SU-DHL-6 (cell line): ENCODE results near the gene CYP2B6.

Source experiments
- H2AFZ ChIP-seq: fragments of 200-600 bp; sonication (generic); 2 replicates; pipeline ENCODE4 v1.6.1; 2014; ENCODE audit warnings: low read depth, mild to moderate bottlenecking, moderate library complexity, mixed read lengths, antibody characterized with exemption, low read length; ENCODE audit not compliant: severe bottlenecking
- H3F3A ChIP-seq: fragments of 200-600 bp; shearing (Covaris generic); 2 replicates; pipeline ENCODE4 v1.6.0; 2016; ENCODE audit warnings: antibody characterized with exemption, mild to moderate bottlenecking; ENCODE audit not compliant: insufficient read depth
- H3K27ac ChIP-seq: fragments of 200-600 bp; sonication (generic); 2 replicates; pipeline ENCODE4 v1.5.1; 2016; ENCODE audit warnings: low read depth, mild to moderate bottlenecking, low read length, moderate library complexity, mixed read lengths
- H3K27me3 ChIP-seq: fragments of 200-600 bp; sonication (generic), shearing (Covaris generic); 2 replicates; pipeline ENCODE4 v1.6.0; 2014; ENCODE audit warnings: mild to moderate bottlenecking, low read length
- H3K36me3 ChIP-seq: fragments of 200-600 bp; sonication (generic); 2 replicates; pipeline ENCODE4 v1.6.1; 2014; ENCODE audit warnings: mild to moderate bottlenecking, low read length, mixed read lengths
- H3K4me2 ChIP-seq: fragments of 300-600, 200-600 bp; shearing (Covaris generic), sonication (generic); 2 replicates; pipeline ENCODE4 v1.6.0; 2014; ENCODE audit warnings: low read length, low read depth, mild to moderate bottlenecking; ENCODE audit not compliant: poor library complexity, severe bottlenecking
- H3K4me3 ChIP-seq: fragments of 200-600 bp; sonication (generic); 2 replicates; pipeline ENCODE4 v1.5.1; 2014; ENCODE audit warnings: antibody characterized with exemption, low read length, mild to moderate bottlenecking, mixed read lengths; ENCODE audit not compliant: insufficient read depth, poor library complexity, severe bottlenecking
- H3K79me2 ChIP-seq: fragments of 200-600 bp; sonication (generic); 2 replicates; pipeline ENCODE4 v1.6.1; 2014; ENCODE audit warnings: mild to moderate bottlenecking, low read length, moderate library complexity; ENCODE audit not compliant: insufficient read depth
- H3K9ac ChIP-seq: fragments of 200-600 bp; sonication (generic); 2 replicates; pipeline ENCODE4 v1.7.0; 2014; ENCODE audit warnings: mild to moderate bottlenecking, low read length
- H3K9me2 ChIP-seq: fragments of 200-600 bp; sonication (generic); replicated peaks from 2 replicates; pipeline ENCODE4 v1.6.1; 2014; ENCODE audit warnings: low read length; ENCODE audit not compliant: insufficient read depth
- H3K9me3 ChIP-seq: fragments of 200-600 bp; sonication (generic); 2 replicates; pipeline ENCODE4 v1.6.1; 2014; ENCODE audit warnings: low read length, mixed read lengths; ENCODE audit not compliant: insufficient read depth
- H4K20me1 ChIP-seq: fragments of 200-600 bp; sonication (generic); 2 replicates; pipeline ENCODE4 v1.6.1; 2014; ENCODE audit warnings: low read depth, mild to moderate bottlenecking, antibody characterized with exemption, low read length, moderate library complexity, mixed read lengths
- EZH2phosphoT487 ChIP-seq: fragments of 200-600 bp; sonication (generic), shearing (Covaris generic); conservative IDR thresholded peaks from 2 replicates; pipeline ENCODE4 v1.6.1; 2018; ENCODE audit warnings: mild to moderate bottlenecking, antibody characterized with exemption, low read length, moderate library complexity, mixed read lengths
- TF ChIP-seq, protein P1 (sequence below): fragments of 200-600 bp; sonication (generic); IDR thresholded peaks from one replicate; pipeline ENCODE4 v1.5.1; 2017; ENCODE audit warnings: antibody characterized with exemption, mild to moderate bottlenecking, low read length, moderate library complexity; ENCODE audit not compliant: insufficient read depth, poor library complexity, severe bottlenecking

CYP2B6 gene

DNA sequence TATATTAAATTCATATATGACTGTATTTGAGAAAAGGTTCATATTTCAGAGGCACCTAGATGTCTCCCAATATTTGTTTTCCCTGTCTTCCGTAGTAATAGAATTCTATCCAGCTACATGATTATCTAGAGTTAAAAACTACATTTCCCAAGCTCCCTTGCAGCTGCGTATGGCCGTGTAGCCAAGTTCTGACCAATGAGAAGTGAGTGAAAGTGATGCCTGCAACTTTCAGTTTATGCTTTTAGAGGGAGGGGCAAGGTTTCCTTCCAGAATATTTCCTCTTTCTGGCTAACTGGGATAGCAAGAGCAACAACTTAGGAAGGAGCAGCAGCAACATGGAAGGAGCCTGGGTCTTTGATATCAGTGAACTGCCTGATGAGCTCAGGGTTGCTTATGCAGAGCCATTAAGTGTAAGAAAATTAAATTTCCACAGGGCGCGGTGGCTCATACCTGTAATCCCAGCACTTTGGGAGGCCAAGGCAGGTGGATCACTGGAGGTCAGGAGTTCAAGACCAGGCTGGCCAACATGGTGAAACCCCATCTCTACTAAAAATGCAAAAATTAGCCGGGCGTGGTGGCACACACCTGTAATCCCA is 74.0 kb downstream of the CYP2B6 start:
- H3K9ac ChIP-seq, result no peak overlapping the region
- H3K4me2 ChIP-seq, result no peak overlapping the region
- no peaks in the 10 kb centered on the region for H3K9me3 ChIP-seq
- H3K27me3 ChIP-seq, result no peaks in the 10 kb centered on the region
- no peak overlapping the region for H2AFZ ChIP-seq
- H3K79me2 ChIP-seq, result no peaks in the 10 kb centered on the region
- H3K36me3 ChIP-seq, result no peaks in the 10 kb centered on the region
- no peaks in the 10 kb centered on the region for H4K20me1 ChIP-seq
- no peak overlapping the region for H3K4me3 ChIP-seq
- no peak for TF ChIP-seq EZH2phosphoT487
- TF ChIP-seq, protein P1, sequence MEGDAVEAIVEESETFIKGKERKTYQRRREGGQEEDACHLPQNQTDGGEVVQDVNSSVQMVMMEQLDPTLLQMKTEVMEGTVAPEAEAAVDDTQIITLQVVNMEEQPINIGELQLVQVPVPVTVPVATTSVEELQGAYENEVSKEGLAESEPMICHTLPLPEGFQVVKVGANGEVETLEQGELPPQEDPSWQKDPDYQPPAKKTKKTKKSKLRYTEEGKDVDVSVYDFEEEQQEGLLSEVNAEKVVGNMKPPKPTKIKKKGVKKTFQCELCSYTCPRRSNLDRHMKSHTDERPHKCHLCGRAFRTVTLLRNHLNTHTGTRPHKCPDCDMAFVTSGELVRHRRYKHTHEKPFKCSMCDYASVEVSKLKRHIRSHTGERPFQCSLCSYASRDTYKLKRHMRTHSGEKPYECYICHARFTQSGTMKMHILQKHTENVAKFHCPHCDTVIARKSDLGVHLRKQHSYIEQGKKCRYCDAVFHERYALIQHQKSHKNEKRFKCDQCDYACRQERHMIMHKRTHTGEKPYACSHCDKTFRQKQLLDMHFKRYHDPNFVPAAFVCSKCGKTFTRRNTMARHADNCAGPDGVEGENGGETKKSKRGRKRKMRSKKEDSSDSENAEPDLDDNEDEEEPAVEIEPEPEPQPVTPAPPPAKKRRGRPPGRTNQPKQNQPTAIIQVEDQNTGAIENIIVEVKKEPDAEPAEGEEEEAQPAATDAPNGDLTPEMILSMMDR, result no peak
- H3F3A ChIP-seq, result no peaks in the 10 kb centered on the region
- no peak overlapping the region for H3K27ac ChIP-seq
- H3K9me2 ChIP-seq, result no peaks in the 10 kb centered on the region
